ENCODE results near the gene EXOC6B. TPM values are rescaled to one million over a fixed set of nuclear protein-coding genes. Genes with fewer than 3 reads are reported as not detected.

EXOC6B gene
- total RNA-seq, 1 experiment from 2014 or later: 40.1 TPM

DNA sequence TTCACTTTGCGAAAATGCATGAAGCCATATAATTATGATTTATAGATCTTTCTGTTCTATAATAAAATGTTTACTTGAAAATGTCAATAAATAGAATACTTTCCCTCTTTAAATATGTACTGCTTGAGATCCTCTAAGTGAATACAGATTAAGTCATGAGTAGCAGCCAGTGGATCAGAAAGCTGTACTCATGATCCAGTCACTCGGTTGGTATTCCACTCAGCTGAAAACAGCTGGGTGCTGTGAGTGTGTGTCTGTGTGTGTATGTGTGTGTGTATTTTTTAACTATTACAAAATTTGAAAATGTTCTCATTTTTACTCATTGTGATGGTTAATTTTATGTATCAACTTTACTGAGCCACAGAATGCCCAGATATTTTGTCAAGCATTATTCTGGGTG is 536.5 kb downstream of the EXOC6B start:
- Histone ChIP-seq H4K20me1 (ENCODE audit: control insufficient read depth, insufficient read depth, insufficient read length) (no peaks in the 10 kb centered on the region), H3T11ph (ENCODE audit: low read length) (no peak overlapping the region), H3K56ac (ENCODE audit: insufficient read length, low read depth, low read length) (no peak overlapping the region), H2BK20ac (ENCODE audit: low read depth, low read length, poor library complexity, severe bottlenecking) (no peak overlapping the region), H2BK15ac (ENCODE audit: low read depth, low read length) (no peak overlapping the region), H4K8ac (replicated peaks; ENCODE audit: insufficient read length, low read depth, low read length) (no peak overlapping the region), H2AFZ (ENCODE audit: low read length) (no peak overlapping the region), H3K79me1 (ENCODE audit: insufficient read depth, low read depth, low read length, poor library complexity, severe bottlenecking) (no peaks in the 10 kb centered on the region), H2AK5ac (ENCODE audit: insufficient read length, low read length) (no peak overlapping the region), H3K4ac (ENCODE audit: low read depth, low read length) (no peak overlapping the region), H3K23ac (ENCODE audit: insufficient read length, low read depth, low read length) (no peak overlapping the region), H3K4me2 (ENCODE audit: insufficient read depth, insufficient read length, low read length) (no peak overlapping the region), H2BK12ac (ENCODE audit: insufficient read length, low read depth, low read length) (no peak overlapping the region), H3K79me2 (ENCODE audit: insufficient read depth, low read length) (no peaks in the 10 kb centered on the region), H2BK120ac (ENCODE audit: low read depth, low read length, poor library complexity, severe bottlenecking) (no peak overlapping the region), H3K9ac (ENCODE audit: extremely low read depth, insufficient read length, low read length) (no peak overlapping the region), H3K18ac (ENCODE audit: insufficient read length, low read depth, low read length) (no peak overlapping the region), H4K91ac (ENCODE audit: insufficient read length, low read depth, low read length) (no peak overlapping the region), H3K4me1 (ENCODE audit: insufficient read depth, low read length) (no peaks in the 10 kb centered on the region), H3K27ac (ENCODE audit: insufficient read length, low read depth, low read length) (no peak overlapping the region), H3K14ac (ENCODE audit: insufficient read depth, low read length) (no peak overlapping the region), H4K5ac (ENCODE audit: insufficient read length, low read depth, low read length) (no peak overlapping the region), H3K23me2 (ENCODE audit: insufficient read length, low read depth, low read length, poor library complexity, severe bottlenecking) (no peaks in the 10 kb centered on the region), H3K27me3 (ENCODE audit: insufficient read depth, low read length) (no peaks in the 10 kb centered on the region), H3K9me3 (ENCODE audit: control insufficient read depth, low read depth, low read length) (no peaks in the 10 kb centered on the region), H2BK5ac (ENCODE audit: insufficient read length, low read length) (no peak overlapping the region)
- Mint-ChIP-seq H3K4me3 (no peak overlapping the region), H3K27me3 (ENCODE audit: low read depth) (no peaks in the 10 kb centered on the region), H3K9me3 (no peaks in the 10 kb centered on the region), H3K4me1 (peaks cover 0 to 8% of the 10 kb centered on the region in 2 experiments; a peak in 1 of 4 replicates), H3K36me3 (ENCODE audit: insufficient read depth in 1 of 3, low read depth in 3 of 3) (no peaks in the 10 kb centered on the region), H3K27ac (no peak overlapping the region)
- no CpG with 5 or more reads among the region's 2 CpGs for whole genome bisulfite sequencing (ENCODE audit: extremely low coverage, insufficient read length, low lambda C conversion rate)
- no peak for DNase-seq
- TF ChIP-seq, protein P1, sequence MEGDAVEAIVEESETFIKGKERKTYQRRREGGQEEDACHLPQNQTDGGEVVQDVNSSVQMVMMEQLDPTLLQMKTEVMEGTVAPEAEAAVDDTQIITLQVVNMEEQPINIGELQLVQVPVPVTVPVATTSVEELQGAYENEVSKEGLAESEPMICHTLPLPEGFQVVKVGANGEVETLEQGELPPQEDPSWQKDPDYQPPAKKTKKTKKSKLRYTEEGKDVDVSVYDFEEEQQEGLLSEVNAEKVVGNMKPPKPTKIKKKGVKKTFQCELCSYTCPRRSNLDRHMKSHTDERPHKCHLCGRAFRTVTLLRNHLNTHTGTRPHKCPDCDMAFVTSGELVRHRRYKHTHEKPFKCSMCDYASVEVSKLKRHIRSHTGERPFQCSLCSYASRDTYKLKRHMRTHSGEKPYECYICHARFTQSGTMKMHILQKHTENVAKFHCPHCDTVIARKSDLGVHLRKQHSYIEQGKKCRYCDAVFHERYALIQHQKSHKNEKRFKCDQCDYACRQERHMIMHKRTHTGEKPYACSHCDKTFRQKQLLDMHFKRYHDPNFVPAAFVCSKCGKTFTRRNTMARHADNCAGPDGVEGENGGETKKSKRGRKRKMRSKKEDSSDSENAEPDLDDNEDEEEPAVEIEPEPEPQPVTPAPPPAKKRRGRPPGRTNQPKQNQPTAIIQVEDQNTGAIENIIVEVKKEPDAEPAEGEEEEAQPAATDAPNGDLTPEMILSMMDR (conservative IDR thresholded peaks at IDR 0.05): no peak
